ENCODE measurements around the gene ZNF134.

DNA sequence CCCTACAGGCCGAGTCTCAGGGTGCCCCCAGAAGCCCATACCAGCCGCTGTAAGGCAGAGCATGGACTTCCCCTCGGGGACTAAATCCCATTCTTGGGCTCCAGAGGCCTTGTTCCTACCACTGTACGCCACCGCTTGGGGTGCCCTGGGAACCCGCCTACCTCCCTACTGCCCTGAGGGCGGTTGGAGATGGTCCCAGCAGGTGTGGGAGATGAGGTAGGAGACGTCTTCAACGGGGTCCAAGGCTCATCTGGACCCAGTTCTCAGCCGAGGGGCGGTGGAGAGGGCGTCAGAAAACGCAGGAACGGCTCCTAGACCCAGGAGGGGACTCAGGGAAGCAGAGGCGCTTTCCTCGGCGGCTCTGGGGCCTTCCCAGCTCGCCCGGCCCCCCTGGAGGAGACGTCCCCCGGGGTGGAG, 30.9 kb upstream of the ZNF134 start:
- TF ChIP-seq, protein P1, sequence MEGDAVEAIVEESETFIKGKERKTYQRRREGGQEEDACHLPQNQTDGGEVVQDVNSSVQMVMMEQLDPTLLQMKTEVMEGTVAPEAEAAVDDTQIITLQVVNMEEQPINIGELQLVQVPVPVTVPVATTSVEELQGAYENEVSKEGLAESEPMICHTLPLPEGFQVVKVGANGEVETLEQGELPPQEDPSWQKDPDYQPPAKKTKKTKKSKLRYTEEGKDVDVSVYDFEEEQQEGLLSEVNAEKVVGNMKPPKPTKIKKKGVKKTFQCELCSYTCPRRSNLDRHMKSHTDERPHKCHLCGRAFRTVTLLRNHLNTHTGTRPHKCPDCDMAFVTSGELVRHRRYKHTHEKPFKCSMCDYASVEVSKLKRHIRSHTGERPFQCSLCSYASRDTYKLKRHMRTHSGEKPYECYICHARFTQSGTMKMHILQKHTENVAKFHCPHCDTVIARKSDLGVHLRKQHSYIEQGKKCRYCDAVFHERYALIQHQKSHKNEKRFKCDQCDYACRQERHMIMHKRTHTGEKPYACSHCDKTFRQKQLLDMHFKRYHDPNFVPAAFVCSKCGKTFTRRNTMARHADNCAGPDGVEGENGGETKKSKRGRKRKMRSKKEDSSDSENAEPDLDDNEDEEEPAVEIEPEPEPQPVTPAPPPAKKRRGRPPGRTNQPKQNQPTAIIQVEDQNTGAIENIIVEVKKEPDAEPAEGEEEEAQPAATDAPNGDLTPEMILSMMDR (IDR thresholded peaks at IDR 0.05; ENCODE audit: poor library complexity, severe bottlenecking) = no peak
- TF ChIP-seq POLR2AphosphoS5 (IDR thresholded peaks at IDR 0.05) (no peak), EP300 (conservative IDR thresholded peaks at IDR 0.05; ENCODE audit: poor library complexity, severe bottlenecking) (no peak), EZH2 (IDR thresholded peaks at IDR 0.05; ENCODE audit: borderline replicate concordance, insufficient read depth, low read length, poor library complexity, severe bottlenecking) (no peak), RAD21 (conservative IDR thresholded peaks at IDR 0.05) (no peak), TAF1 (IDR thresholded peaks at IDR 0.05; ENCODE audit: low read depth) (no peak)
- TF ChIP-seq, protein P2, sequence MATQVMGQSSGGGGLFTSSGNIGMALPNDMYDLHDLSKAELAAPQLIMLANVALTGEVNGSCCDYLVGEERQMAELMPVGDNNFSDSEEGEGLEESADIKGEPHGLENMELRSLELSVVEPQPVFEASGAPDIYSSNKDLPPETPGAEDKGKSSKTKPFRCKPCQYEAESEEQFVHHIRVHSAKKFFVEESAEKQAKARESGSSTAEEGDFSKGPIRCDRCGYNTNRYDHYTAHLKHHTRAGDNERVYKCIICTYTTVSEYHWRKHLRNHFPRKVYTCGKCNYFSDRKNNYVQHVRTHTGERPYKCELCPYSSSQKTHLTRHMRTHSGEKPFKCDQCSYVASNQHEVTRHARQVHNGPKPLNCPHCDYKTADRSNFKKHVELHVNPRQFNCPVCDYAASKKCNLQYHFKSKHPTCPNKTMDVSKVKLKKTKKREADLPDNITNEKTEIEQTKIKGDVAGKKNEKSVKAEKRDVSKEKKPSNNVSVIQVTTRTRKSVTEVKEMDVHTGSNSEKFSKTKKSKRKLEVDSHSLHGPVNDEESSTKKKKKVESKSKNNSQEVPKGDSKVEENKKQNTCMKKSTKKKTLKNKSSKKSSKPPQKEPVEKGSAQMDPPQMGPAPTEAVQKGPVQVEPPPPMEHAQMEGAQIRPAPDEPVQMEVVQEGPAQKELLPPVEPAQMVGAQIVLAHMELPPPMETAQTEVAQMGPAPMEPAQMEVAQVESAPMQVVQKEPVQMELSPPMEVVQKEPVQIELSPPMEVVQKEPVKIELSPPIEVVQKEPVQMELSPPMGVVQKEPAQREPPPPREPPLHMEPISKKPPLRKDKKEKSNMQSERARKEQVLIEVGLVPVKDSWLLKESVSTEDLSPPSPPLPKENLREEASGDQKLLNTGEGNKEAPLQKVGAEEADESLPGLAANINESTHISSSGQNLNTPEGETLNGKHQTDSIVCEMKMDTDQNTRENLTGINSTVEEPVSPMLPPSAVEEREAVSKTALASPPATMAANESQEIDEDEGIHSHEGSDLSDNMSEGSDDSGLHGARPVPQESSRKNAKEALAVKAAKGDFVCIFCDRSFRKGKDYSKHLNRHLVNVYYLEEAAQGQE (IDR thresholded peaks at IDR 0.05; ENCODE audit: borderline replicate concordance) = no peak
